GM19438 (cell line): ENCODE data around the gene PDE4B.

ENCODE experiments used
- ATAC-seq: cut with Tn5 transposase; IDR thresholded peaks from one replicate; pipeline ENCODE4 v1.9.1; 2021; ENCODE audit warnings: low read depth; ENCODE audit not compliant: unreplicated experiment

The PDE4B gene

DNA sequence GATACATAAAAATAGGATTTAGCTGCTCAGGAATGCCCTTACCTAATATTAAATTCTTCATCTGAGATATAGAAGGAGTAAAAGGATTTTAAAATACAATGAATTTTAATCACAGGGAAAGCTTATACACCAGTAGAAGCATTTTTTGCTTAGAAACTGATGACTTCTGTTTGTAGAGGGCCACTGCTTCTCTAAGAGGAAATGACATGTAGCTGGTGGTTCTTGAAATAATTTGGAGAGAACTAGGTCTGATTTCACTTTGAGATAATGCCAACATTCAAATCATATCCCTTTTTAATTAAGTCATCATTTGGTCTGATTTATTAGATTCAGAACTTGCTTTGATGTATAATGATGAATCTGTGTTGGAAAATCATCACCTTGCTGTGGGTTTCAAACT lies 574.7 kb downstream of the PDE4B start:
- ATAC-seq, result no peak

DNA sequence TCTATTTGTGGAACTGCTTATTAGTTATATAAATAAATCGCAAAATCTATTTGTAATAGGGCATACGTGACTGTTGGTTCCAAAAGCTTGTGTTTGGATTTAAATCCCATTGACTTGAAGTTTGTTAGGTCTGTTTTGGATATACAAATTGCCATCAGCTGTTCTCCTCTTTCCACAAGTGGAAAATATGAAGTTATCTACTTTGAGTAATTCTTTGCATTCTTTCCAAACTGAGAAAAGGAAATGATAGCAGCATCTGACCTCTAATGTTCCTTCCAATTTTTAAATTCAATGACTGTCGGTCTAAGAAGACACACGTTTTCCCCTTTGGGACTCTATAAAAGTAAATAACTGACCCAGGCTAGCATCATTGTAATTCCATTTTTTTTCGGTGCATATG lies 575.6 kb downstream of the PDE4B start:
- ATAC-seq, result no peak

DNA sequence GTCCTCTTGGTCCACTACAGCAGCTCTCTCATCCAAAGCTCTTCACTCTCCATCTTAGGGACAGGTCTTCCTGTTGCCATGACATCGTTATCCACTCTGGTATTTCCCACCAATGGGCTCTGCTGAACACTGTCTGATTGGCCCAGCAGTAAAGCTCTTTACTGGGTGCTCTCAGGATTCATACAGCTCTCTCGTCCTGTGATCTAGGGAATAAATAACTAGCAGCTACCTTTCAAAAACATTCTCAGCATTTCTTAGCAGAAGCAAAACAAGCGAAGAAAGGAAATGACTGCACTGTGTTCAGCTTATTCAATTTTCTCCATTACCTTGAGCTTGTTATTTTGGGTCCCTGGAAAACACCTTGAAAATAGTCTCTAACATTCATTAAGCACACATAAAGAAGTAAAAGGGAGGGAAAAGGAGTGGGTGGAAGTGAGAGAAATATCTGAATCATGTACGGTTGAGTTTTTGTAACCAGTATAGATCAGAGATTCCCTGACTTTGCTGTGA lies 577.8 kb downstream of the PDE4B start:
- ATAC-seq, result no peak

DNA sequence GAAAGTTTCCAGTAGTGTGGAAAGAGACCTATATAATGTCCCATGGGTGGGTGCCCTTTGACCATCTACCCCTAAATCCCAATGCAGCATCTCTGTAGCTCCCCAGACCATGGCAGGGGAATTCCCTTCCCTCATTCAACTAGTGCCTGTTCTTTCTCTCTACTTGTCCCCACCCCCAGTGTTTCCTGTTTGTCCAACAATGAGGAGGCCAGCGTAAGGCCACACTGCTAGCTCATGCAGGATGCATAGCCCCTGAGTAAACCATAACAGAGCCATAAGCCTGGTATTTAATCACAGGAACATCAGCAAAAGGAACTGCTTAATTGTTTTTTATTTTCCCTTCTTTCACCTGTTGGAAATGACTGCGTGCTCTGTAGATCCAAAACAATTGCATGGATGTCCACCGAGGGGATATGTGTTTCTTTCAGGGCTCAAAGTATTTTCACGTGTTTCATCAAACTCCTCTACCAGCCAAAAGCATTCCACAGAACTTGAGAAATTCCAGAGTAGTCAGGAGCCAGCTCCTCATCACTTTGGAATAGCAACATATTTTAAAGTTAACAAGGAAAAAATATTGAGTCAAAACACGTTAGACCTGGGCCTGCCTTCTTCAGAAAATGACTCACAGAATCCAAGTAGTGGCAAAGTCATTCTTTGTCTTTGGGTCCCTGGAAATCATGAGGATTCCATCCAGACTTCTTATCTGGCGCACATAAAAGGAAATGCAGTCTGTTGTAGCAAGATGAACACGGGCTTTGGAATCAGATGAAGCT lies 578.7 kb downstream of the PDE4B start:
- ATAC-seq, result no peak

DNA sequence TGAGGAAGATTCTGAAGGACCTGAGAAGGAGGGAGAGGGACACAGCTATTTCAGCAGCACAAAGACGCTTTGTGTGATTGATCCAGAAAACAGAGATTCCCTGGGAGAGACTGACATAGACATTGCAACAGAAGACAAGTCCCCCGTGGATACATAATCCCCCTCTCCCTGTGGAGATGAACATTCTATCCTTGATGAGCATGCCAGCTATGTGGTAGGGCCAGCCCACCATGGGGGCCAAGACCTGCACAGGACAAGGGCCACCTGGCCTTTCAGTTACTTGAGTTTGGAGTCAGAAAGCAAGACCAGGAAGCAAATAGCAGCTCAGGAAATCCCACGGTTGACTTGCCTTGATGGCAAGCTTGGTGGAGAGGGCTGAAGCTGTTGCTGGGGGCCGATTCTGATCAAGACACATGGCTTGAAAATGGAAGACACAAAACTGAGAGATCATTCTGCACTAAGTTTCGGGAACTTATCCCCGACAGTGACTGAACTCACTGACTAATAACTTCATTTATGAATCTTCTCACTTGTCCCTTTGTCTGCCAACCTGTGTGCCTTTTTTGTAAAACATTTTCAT lies 579.9 kb downstream of the PDE4B start:
- ATAC-seq, result no peak

DNA sequence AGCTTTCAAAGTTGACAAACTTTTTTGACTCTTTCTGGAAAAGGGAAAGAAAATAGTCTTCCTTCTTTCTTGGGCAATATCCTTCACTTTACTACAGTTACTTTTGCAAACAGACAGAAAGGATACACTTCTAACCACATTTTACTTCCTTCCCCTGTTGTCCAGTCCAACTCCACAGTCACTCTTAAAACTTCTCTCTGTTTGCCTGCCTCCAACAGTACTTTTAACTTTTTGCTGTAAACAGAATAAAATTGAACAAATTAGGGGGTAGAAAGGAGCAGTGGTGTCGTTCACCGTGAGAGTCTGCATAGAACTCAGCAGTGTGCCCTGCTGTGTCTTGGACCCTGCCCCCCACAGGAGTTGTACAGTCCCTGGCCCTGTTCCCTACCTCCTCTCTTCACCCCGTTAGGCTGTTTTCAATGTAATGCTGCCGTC lies 580.5 kb downstream of the PDE4B start:
- no peak for ATAC-seq

DNA sequence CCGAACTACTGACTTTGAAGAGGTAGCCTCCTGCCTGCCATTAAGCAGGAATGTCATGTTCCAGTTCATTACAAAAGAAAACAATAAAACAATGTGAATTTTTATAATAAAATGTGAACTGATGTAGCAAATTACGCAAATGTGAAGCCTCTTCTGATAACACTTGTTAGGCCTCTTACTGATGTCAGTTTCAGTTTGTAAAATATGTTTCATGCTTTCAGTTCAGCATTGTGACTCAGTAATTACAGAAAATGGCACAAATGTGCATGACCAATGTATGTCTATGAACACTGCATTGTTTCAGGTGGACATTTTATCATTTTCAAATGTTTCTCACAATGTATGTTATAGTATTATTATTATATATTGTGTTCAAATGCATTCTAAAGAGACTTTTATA lies 581.5 kb downstream of the PDE4B start:
- ATAC-seq, result peak; percentile 40

DNA sequence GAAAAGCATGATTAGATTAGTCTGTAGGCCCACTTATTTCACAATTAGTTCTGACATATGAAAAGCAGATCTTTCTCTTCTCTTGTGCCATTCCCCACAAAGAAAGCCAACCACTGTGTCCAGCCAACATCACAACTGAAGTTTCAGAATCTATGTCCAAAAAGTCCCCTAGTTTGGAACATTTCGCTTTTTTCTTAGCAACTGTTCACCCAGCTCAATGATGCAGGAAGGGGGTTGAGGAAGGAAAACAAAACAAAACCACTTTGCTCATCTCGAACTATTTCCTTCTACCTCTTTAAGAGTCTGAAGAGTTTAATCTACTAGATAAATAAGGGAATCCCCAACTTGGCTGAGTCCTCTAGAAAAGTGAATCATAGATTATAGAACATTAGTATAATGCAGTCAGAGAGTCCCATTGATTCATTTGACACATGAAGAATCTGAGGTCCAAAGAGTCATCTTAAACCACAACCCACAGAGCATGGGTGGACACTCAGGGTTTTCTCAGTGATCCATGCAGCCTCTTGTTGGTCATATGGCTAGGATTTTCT lies 581.9 kb downstream of the PDE4B start:
- peak; percentile 33 for ATAC-seq

DNA sequence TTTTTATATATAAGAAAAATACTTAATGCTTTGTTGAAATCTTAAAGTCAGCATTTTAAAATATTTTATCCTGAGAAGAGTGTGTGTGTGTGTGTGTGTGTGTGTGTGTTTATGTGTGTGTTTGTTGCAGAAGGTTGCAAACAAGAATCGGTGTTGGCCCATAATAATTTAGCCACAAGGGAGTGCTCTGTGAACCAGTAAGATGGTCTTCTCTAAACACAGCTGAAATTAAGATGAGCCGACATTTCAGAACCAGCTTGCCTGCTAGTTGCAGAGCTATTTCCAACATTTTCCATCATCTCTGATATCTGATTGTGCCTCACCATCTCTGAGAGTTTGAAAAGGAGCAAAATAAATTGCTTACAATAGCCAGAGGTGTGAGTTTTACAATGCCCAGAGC lies 582.4 kb downstream of the PDE4B start:
- ATAC-seq, result no peak

DNA sequence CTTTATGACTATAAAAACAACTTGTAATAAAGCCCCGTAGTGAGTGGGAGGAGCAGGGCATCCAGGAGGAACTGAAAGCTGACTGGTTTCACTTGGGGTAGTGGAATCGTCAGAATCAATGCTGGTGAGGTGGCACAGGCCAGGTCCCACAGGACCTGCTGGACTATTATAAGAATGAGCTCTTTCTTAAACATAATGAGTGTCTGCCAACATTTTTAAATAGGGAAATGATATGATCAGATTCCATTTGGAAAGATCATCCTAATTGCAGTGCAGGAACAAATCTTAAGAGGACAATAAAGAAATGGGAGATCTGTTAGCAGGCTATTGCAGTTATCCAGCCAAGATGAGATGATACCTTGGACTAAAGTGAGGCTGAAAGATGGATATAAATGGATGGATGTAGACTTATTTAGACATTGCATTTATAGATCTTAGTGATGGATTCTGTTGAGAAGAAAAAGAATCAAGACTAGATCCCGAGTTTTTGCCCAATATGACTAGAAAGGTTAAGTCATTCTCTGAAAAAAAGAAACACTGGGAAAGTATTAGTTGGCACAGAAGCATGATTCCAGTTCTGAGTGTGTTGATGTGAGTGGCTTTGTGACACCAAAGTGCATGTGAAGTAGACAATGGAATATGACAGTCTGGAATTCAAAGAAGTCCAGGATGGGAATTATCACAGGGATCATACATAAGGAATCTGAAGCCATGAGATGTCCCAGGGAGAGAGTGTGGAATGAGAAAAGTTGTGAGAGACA lies 587.9 kb downstream of the PDE4B start:
- ATAC-seq, result peak; percentile 93

DNA sequence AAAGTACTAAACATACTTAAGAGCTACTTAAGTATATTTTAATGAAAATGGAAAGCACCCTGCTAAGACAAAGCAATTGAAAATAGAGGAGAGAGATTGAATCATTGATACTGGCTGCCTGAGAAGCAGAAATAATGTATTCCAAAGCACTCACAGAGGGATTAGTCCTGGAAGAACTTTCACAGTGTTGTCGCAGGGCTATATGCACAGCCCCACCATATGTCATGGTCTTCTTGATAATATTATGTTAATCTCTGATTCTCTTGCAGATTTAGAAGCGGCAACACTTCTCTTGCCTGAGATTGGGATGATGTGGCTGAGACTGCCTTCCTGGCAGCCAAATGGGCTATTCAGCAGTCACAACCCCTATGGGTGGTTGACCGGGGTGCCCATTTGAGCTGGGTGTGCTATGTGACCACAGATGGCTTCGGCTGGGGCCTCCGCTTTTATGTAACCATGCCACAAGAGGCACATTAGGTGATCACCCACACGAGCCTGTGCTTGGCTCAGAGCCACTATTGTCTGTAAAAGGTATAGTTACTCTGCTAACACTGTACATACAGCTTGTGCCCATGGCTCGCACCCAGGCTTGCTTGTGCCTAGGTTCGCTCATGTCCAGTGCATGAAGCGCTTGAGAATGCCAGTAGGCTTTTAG lies 589.1 kb downstream of the PDE4B start:
- ATAC-seq, result no peak

DNA sequence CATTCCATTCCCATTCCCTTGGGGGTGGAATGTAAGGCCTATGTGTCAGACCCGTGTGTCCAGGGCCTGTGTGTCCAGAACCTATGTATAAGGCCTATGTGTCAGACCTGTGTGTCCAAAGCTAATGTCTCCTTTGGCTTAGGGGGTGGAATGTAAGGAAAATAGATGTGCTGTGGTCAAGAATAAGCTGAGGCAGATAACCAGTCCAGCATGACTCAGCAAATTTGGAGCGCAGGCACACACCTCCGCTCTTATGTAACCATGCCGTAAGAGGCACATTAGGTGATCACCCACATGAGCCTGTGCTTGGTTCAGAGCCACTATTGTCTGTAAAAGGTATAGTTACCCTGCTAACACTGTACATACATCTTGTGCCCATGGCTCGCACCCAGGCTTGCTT lies 590.5 kb downstream of the PDE4B start:
- ATAC-seq, result no peak

DNA sequence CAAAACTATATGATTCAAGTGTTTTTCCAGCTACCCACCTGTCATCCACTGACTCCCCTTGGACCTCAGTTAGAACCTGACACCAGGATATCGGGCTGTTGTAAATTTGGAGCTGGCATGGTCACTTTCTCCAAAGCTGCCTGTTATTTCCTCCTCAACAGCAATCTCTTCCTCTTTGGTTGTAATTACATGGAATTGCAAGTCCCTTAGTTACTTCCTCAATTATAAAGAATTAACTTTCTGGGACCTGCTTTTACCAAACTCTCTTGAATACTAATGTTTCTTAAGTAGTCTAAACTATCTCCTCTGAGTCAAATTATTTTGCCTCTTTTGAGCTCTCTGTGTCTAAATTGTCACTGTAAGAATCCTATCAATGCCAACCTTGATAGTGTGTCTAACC lies 590.9 kb downstream of the PDE4B start:
- ATAC-seq, result no peak

DNA sequence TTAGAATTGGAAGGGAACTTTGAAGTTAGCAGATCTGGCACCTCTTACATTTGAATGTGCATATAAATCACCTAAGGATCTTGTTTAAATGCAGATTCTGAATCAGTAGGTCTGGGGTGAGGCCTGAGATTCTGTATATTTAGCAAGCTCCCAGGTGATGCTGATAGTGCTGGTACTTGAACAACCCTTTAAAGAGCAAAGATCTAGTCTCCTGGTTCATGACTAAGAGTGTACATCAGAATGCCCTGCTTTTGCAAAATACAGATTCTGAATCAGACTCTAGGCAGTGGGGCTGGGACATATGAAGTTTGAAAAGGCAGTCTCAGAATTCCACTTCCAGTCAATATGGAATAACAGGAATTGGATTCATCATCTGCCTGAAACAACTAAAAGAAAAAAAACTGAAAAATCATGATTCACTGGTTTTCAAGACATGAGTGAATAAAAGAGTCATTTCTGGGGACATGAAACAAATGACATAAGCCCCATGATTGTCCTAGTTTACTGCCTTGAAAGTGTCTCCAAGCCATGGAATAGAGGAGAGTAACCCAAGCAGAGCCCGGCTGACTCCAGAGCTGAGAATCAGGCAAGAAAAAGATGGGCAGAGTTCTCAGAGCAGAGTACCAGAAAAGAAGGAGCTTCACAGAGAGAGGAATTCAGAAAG lies 591.7 kb downstream of the PDE4B start:
- no peak for ATAC-seq

DNA sequence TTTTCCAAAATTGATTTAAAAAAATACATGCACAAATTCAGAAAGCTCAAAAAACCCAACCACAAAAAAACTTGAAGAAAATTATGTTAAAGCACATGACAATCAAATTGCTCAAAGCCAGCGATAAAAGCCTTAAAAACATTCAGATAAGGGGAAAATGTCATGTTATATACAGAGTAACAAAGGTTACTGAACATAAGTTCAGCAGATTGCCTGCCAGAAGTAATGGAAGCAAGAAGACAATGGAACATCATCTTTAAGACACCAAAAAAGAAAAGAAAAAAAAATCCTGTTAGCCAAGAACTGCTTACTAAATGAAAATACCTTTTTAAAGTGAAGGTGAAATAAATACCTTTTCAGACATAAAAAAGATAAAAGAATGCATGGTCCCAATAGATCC lies 594.0 kb downstream of the PDE4B start:
- ATAC-seq, result no peak

DNA sequence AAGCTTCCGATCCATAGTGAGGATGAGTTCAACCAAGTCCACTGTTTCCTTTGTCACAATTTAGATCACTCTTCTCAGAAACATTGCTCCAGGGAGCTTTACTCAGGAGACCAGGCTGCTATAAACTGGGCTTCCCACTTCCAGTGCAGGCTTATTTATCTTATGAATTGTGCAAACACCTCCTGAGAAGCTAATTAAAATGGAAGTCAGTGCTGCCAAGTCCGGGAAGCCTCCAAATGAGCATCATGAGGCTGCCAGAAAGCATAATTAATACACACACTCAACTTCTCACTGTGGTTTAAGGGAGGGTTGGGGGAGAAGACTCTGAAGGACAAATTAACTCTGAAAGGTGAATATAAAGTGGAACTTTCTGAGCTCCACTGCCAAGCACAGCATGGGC lies 596.2 kb downstream of the PDE4B start:
- ATAC-seq, result no peak

DNA sequence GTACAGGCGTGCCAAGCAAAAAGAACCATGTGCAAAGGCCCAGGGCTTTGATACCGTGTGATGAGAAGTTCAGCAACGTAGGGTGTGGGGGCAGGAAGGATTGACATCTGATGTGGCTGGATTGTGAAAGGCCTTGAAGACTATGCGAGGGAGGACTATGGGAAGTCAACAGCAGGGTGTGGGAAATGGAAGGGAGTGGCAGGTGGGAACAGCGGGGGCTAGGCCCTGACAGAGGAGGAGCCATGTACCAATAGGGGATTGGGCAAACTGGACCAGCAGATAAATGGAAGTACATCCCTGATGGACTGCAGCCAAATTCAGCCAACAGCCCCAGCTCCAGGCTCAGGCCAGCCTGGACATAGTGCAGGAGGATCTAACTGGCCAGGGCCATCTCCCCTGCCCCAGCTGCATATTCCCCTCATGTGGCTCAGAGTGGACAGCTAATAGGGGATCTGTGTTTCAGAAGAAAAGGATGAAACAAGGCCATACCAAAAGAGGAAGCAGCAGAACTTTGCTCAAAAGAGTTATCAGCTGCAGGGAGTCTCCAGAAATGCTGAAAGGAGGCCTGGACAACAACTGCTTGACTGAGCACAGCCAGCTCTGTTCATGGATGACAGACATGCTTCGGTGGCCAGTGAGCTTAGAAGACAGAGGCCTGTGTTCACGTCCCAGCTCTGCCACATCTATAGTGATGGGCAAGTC lies 601.0 kb downstream of the PDE4B start:
- ATAC-seq, result no peak

DNA sequence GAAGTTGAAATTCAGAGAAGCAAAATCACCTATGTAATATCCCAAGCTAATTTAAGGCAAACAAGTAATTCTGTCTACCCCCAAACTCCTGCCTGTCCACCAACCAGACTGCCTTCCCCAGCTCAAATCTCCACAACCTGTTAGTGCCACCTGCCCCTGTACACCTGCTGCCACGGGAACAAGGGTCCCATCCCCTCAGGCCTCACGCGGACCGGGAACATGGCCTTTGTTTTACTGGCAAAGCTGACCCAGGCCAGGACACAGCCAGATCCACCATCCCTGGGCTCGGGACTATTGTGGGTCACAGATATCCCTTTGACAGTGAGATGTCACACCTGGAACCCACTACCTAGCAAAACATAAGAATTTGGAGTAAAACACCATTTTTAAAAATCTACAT lies 601.9 kb downstream of the PDE4B start:
- ATAC-seq, result no peak

DNA sequence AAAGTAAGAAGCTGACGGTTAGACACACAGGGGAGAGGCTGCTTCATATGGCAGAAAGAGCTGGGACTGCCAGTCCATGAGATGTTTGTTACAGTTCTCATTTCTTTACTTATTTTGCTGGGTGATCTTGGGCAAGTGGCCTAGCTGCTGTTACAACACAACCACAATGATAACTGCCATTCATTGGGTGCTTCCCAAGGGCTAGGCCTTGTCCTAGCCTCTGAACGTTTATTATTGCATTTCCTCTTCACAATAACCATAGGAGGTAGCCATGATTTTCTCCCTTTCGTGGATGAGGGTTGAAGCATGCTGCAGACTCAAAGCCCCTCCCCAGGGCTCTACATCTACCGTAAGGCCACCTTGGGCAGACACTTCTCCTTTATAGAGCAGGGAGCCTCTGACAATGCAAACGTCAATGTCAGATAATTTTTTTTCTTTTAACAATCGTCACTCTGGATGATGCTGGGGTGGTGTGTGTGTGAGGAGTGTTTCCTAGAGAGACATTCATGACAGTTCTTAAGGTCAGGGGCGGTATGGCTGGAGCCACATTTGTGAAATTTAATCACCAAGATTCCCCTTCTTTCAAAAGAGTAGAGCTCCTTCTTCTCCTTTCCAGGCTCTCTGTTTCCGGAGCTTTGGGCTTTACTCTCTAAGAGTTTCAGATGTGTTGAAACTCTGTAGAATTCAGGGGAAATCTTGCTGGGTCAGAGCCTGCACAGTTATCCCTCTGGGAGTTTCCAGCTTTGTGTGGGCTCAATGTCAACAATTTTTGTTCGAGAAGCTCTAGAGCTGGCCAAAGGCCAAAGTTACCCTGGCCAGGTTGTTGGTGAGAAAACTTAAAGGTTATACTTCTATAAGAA lies 602.7 kb downstream of the PDE4B start:
- ATAC-seq, result peak; percentile 16
